SU-DHL-6 (cell line): ENCODE data around the gene PRM3.

ENCODE experiments used
- H2AFZ ChIP-seq: fragments of 200-600 bp; sonication (generic); 2 replicates; pipeline ENCODE4 v1.6.1; 2014; ENCODE audit warnings: low read depth, mild to moderate bottlenecking, moderate library complexity, mixed read lengths, antibody characterized with exemption, low read length; ENCODE audit not compliant: severe bottlenecking
- H3F3A ChIP-seq: fragments of 200-600 bp; shearing (Covaris generic); 2 replicates; pipeline ENCODE4 v1.6.0; 2016; ENCODE audit warnings: antibody characterized with exemption, mild to moderate bottlenecking; ENCODE audit not compliant: insufficient read depth
- H3K27ac ChIP-seq: fragments of 200-600 bp; sonication (generic); 2 replicates; pipeline ENCODE4 v1.5.1; 2016; ENCODE audit warnings: low read depth, mild to moderate bottlenecking, low read length, moderate library complexity, mixed read lengths
- H3K27me3 ChIP-seq: fragments of 200-600 bp; sonication (generic), shearing (Covaris generic); 2 replicates; pipeline ENCODE4 v1.6.0; 2014; ENCODE audit warnings: mild to moderate bottlenecking, low read length
- H3K36me3 ChIP-seq: fragments of 200-600 bp; sonication (generic); 2 replicates; pipeline ENCODE4 v1.6.1; 2014; ENCODE audit warnings: mild to moderate bottlenecking, low read length, mixed read lengths
- H3K4me2 ChIP-seq: fragments of 300-600, 200-600 bp; shearing (Covaris generic), sonication (generic); 2 replicates; pipeline ENCODE4 v1.6.0; 2014; ENCODE audit warnings: low read length, low read depth, mild to moderate bottlenecking; ENCODE audit not compliant: poor library complexity, severe bottlenecking
- H3K4me3 ChIP-seq: fragments of 200-600 bp; sonication (generic); 2 replicates; pipeline ENCODE4 v1.5.1; 2014; ENCODE audit warnings: antibody characterized with exemption, low read length, mild to moderate bottlenecking, mixed read lengths; ENCODE audit not compliant: insufficient read depth, poor library complexity, severe bottlenecking
- H3K79me2 ChIP-seq: fragments of 200-600 bp; sonication (generic); 2 replicates; pipeline ENCODE4 v1.6.1; 2014; ENCODE audit warnings: mild to moderate bottlenecking, low read length, moderate library complexity; ENCODE audit not compliant: insufficient read depth
- H3K9ac ChIP-seq: fragments of 200-600 bp; sonication (generic); 2 replicates; pipeline ENCODE4 v1.7.0; 2014; ENCODE audit warnings: mild to moderate bottlenecking, low read length
- H3K9me2 ChIP-seq: fragments of 200-600 bp; sonication (generic); replicated peaks from 2 replicates; pipeline ENCODE4 v1.6.1; 2014; ENCODE audit warnings: low read length; ENCODE audit not compliant: insufficient read depth
- H3K9me3 ChIP-seq: fragments of 200-600 bp; sonication (generic); 2 replicates; pipeline ENCODE4 v1.6.1; 2014; ENCODE audit warnings: low read length, mixed read lengths; ENCODE audit not compliant: insufficient read depth
- H4K20me1 ChIP-seq: fragments of 200-600 bp; sonication (generic); 2 replicates; pipeline ENCODE4 v1.6.1; 2014; ENCODE audit warnings: low read depth, mild to moderate bottlenecking, antibody characterized with exemption, low read length, moderate library complexity, mixed read lengths
- EZH2phosphoT487 ChIP-seq: fragments of 200-600 bp; sonication (generic), shearing (Covaris generic); conservative IDR thresholded peaks from 2 replicates; pipeline ENCODE4 v1.6.1; 2018; ENCODE audit warnings: mild to moderate bottlenecking, antibody characterized with exemption, low read length, moderate library complexity, mixed read lengths
- TF ChIP-seq, protein P1 (sequence below): fragments of 200-600 bp; sonication (generic); IDR thresholded peaks from one replicate; pipeline ENCODE4 v1.5.1; 2017; ENCODE audit warnings: antibody characterized with exemption, mild to moderate bottlenecking, low read length, moderate library complexity; ENCODE audit not compliant: insufficient read depth, poor library complexity, severe bottlenecking

The PRM3 gene

DNA sequence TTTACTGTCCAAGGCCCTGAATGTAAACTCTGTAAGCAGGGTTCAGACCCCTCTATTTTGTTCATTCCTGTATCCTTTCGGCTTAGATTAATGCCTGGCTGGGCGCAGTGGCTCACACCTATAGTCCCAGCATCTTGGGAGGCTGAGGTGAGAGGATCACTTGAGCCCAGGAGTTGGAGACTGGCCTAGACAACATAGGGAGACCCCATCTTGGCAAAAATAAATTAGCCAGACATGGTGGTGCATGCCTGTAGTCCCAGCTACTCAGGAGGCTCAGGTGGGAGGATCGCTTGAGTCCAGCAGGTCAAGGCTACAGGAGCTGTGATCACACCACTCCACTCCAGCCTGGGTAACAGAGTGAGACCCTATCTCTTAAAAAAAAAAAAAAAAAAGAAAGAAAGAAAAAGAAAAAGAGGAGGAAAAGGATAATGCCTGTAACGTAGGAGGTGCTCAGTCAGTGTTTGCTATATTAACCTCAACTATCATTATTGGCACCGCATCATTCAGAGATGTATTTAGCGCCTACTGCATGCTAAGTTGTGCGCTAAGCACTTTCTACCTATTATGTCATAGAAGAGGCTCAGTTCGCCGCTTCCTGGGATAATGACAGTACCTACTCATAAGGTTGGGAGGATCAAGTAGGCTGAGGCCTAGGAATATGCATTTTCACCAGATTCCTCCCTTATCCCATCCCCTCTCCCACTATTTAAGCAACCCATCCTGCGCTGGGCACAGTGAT, 22.5 kb downstream of the PRM3 start:
- no peak for TF ChIP-seq EZH2phosphoT487
- TF ChIP-seq, protein P1, sequence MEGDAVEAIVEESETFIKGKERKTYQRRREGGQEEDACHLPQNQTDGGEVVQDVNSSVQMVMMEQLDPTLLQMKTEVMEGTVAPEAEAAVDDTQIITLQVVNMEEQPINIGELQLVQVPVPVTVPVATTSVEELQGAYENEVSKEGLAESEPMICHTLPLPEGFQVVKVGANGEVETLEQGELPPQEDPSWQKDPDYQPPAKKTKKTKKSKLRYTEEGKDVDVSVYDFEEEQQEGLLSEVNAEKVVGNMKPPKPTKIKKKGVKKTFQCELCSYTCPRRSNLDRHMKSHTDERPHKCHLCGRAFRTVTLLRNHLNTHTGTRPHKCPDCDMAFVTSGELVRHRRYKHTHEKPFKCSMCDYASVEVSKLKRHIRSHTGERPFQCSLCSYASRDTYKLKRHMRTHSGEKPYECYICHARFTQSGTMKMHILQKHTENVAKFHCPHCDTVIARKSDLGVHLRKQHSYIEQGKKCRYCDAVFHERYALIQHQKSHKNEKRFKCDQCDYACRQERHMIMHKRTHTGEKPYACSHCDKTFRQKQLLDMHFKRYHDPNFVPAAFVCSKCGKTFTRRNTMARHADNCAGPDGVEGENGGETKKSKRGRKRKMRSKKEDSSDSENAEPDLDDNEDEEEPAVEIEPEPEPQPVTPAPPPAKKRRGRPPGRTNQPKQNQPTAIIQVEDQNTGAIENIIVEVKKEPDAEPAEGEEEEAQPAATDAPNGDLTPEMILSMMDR: no peak
- Histone ChIP-seq H2AFZ (no peak overlapping the region), H3K4me2 (no peak overlapping the region), H3K27me3 (no peaks in the 10 kb centered on the region), H3F3A (peaks cover 13% of the 10 kb centered on the region), H3K27ac (no peak overlapping the region), H3K4me3 (no peak overlapping the region), H3K9me3 (no peaks in the 10 kb centered on the region), H3K79me2 (no peaks in the 10 kb centered on the region), H3K36me3 (no peaks in the 10 kb centered on the region), H3K9me2 (no peaks in the 10 kb centered on the region), H3K9ac (no peak overlapping the region), H4K20me1 (no peaks in the 10 kb centered on the region)

DNA sequence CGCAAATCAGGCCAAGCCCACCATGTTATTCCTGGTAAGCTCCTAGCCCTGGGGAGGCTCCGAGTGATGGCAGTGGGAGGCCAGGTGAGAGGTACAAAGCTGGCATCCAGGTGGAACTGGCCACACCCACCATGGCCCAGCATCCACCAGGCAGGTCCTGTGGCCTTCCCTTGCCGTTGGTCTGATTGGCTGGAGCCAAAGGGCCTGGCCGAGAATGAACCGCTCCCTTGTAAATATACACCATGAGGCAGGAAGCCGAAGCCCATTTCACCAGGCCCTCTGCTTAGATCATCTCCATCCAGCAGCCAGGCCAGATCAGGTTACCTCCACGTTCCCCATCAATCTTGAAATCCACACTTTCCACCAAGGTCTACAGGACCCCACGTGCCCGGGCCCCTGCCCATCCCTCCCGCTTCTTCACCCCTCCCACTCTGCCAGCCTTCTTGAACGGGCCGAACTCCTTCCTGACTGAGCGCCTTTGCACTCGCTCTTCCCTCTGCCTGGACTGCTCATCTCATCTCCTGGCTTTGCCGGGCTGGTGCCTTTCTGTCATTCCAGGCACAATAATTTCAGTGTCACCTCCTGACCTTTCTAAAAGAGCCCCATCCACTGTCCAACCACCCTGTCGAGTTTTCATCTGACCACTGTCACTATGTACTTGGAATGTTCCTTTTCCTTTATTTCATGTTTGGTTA, 23.2 kb downstream of the PRM3 start:
- Histone ChIP-seq H3K27me3 (no peaks in the 10 kb centered on the region), H3K27ac (no peak overlapping the region), H3K9me3 (no peaks in the 10 kb centered on the region), H3K9me2 (no peaks in the 10 kb centered on the region), H4K20me1 (no peaks in the 10 kb centered on the region), H3K4me3 (no peak overlapping the region), H3K9ac (no peak overlapping the region), H3K36me3 (no peaks in the 10 kb centered on the region), H3K79me2 (no peaks in the 10 kb centered on the region), H3K4me2 (no peak overlapping the region), H2AFZ (no peak overlapping the region), H3F3A (peaks cover 13% of the 10 kb centered on the region)
- TF ChIP-seq, protein P1: no peak
- TF ChIP-seq EZH2phosphoT487: no peak

DNA sequence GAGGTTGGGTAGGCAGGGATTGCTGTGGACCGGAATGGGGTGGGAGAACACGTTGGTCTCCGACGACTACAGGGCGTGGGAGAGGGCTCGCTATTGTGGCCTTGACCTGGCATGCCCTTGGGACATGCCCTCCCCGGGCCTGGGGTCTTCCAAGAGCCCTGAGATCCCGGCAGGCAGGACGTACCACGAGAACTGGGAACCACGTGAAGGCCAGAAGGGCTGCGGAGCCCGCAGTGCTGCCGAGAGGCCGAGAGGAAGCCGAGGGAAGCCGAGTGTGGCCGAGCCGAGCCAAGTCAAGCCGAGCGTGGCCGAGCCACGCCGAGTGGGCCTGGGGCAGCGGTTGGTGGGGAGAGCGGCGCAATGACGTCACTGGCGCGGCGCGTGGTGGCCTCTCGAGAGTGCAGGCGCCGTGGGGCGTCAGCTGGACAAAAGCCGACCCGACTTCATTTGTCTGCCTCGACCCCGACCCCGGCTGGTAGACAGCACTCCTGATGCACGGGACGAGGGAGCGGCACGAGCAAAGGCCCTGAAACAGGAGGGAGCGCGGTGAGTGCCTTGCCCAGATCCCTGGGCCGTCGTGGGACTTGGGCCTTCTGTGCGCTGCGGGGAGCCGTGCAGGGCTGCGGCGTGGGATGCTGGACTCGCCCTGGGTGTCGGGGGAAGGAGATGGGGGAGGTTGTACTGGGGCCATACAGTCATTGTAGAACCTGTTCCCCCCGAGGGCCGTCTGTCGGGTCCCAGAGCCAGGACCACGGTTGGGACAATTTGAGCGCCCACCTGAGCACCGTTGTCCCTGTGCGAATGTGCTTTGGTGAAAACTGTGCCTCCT, 24.0 kb downstream of the PRM3 start:
- peaks cover 11% of the 10 kb centered on the region for H3F3A ChIP-seq
- H3K27me3 ChIP-seq: no peaks in the 10 kb centered on the region
- TF ChIP-seq EZH2phosphoT487: no peak
- TF ChIP-seq, protein P1: no peak
- no peak overlapping the region for H2AFZ ChIP-seq
- no peak overlapping the region for H3K27ac ChIP-seq
- H3K79me2 ChIP-seq: no peaks in the 10 kb centered on the region
- H3K36me3 ChIP-seq: no peaks in the 10 kb centered on the region
- no peaks in the 10 kb centered on the region for H3K9me2 ChIP-seq
- H3K9ac ChIP-seq: no peak overlapping the region
- no peaks in the 10 kb centered on the region for H4K20me1 ChIP-seq
- H3K4me3 ChIP-seq: no peak overlapping the region
- H3K9me3 ChIP-seq: no peaks in the 10 kb centered on the region
- no peak overlapping the region for H3K4me2 ChIP-seq
